Endothelial cell of umbilical vein (primary cell): ENCODE data around the gene MBD6.

ENCODE experiments used
- CTCF ChIP-seq, 2 donors: IDR thresholded peaks; 1 replicate in 1 of 2; 2 replicates in 1 of 2; pipeline ENCODE4 v1.5.1; 2011; ENCODE audit warnings: low read length in 2 of 2, mild to moderate bottlenecking in 2 of 2, moderate library complexity in 2 of 2, control low read depth in 1 of 2, inconsistent platforms in 1 of 2, low read depth in 1 of 2; ENCODE audit not compliant: insufficient read depth in 1 of 2; ENCODE audit errors: extremely low read depth in 1 of 2
- EZH2 ChIP-seq: IDR thresholded peaks from 2 replicates; pipeline ENCODE4 v1.6.1; 2012; ENCODE audit warnings: borderline replicate concordance, low read depth, mild to moderate bottlenecking, moderate library complexity, low read length, inconsistent platforms; ENCODE audit not compliant: severe bottlenecking
- FOS ChIP-seq: IDR thresholded peaks from 2 replicates; pipeline ENCODE4 v1.6.1; 2011; ENCODE audit warnings: mild to moderate bottlenecking, low read length, moderate library complexity, borderline replicate concordance; ENCODE audit not compliant: insufficient read depth
- JUN ChIP-seq: IDR thresholded peaks from 2 replicates; pipeline ENCODE4 v1.6.1; 2011; ENCODE audit warnings: borderline replicate concordance, low read depth; ENCODE audit not compliant: insufficient read length, insufficient read depth
- POLR2A ChIP-seq: IDR thresholded peaks from 2 replicates; pipeline ENCODE4 v1.6.1; 2012; ENCODE audit warnings: low read depth, mild to moderate bottlenecking, control low read depth, low read length
- POLR2AphosphoS5 ChIP-seq: IDR thresholded peaks from 2 replicates; pipeline ENCODE4 v1.6.1; 2012; ENCODE audit warnings: low read depth, mild to moderate bottlenecking, control low read depth, low read length, moderate library complexity; ENCODE audit not compliant: insufficient read depth

GRCh38 chr12:57514720-57515407, 7.8 kb upstream of the MBD6 start:
- TF ChIP-seq CTCF (IDR thresholded peaks at IDR 0.05; ENCODE audit: extremely low read depth in 1 of 2, insufficient read depth in 1 of 2, low read depth in 1 of 2, low read length in 2 of 2) (no peak), POLR2A (no peak), EZH2 (no peak), POLR2AphosphoS5 (no peak), FOS (no peak), JUN (no peak)
